HG03066 (cell line): Measurements from ENCODE around the gene YBX3.

ENCODE experiments used
- ATAC-seq: cut with Tn5 transposase; IDR thresholded peaks from one replicate; pipeline ENCODE4 v1.9.1; 2021; ENCODE audit warnings: low read depth; ENCODE audit not compliant: unreplicated experiment

YBX3 gene

DNA sequence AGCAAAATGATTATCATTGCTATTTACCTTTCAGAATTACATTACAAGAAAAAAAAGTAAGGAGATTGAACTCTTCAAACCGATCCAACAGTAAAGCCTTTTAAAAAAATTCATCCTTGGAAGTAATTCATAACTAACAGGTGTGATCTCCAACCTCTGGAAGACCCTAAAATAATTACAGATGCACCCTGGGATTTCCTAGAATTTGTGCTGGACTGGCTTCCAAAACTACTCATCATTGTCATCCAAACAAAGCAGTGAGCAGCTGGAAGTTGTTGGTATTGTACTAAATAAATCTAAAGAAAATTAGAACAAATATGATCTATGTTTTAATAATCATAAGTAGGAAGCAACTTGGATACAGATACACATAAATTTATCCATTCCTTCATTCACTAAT, 1.9 kb upstream of the YBX3 start:
- ATAC-seq: no peak

DNA sequence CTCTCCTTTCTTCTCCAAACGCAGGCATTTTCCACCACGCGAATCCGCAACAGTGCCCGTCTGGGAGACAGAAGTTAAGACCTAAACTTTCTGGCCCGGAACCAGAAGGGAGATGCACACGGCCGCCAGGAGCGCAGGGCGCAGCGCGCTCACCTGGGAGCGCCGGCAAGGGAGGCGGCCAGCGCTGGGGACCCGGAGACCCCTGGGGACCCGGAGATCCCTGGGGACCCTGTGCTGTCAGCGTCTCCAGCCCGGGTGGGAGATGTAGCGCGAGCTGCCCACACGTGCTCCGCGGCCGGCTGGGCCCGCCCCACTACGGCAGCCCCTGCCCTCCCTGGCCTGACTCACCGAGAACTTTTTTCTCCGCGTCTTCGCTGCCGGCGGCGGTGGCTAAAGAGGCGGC, 620 bp downstream of the YBX3 start:
- ATAC-seq: peak; percentile 45

DNA sequence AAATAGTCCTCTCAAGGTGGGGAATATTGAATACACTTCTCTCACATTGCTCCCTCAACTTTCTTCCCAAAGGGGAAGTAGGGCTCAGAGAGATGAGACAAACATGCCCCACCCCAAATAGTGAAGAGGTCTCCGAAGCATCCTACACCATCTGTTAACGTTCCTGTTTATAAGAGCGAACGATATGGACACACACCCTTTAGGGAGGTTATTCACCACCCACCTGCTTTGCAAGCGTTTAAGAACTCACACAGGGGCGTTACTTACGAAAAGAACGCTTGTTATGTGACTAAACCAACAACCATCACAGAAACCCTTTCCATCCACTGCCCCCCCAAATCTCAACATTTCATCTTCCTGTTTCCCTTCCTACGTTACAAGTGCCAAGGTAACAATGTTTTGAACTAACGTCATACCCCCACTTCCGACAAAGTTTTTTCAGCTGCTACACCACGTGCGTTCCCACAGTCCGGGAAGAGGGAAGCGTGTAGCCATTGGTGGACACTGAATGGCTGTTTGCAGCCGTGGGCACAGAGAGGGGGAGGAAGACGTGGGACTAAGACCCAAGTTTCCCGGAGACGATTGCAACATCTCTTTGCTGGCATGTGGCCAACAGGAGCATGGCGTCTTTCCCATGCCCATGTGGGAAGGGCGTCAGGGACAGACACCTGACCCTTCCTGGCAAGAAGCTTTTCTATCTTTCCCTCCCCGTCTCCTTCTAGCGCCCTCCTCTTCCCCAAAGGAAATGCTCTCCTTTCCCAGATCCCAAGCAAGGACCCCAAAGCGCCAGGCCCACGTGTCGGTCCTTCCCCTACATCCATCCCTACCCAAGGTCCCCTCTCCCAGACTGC, 1.2 kb downstream of the YBX3 start:
- peak; percentile 25 for ATAC-seq

DNA sequence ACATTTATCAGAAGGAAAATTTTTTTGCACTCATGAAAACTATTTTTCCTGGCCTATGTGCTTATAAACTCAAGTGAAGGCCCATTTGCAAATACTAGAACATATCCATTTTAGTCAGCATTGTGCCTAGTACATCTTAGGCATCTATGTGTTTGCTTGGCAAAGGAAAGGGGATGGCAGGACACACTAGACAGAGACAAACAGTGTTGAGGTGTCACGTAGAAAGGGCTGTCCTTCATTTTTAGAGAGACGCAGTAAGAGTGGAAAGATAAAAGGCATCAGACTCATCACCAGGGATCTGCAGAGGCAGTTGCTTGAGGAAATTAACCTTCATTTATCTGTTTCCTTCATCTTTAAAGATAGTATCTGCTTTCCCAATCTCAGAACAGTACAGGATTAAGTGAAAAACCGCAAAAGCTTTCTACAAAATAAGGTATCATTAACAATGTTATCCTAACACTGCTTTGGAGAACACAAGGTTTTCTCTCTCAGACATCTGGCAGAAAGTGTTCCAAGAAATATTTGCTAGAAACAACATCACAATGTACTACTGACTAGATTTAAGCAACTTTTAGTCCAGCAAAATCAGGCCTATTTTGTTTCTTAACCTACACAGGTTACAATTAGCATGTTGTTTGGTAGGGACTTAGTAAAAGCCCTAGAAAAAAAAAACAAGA, 2.0 kb downstream of the YBX3 start:
- no peak for ATAC-seq

DNA sequence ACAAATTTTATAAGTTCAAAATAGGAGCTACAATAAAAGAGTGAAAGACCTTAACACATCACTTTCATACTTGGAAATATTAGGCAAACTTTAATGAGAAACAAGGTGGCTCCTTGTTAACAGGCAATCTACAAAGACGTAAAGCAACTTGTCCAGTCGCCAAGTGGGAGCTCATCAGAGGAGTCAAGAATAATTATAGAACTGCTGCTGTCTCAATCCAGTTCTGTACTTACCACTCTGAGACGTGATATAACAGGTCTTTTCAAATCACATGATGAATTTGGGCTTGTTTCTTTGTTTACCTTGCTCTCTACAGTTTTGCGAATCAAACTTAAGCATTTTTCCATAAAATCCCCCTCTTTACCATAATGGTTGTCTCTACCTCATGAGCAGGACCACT, 3.6 kb downstream of the YBX3 start:
- ATAC-seq: no peak

DNA sequence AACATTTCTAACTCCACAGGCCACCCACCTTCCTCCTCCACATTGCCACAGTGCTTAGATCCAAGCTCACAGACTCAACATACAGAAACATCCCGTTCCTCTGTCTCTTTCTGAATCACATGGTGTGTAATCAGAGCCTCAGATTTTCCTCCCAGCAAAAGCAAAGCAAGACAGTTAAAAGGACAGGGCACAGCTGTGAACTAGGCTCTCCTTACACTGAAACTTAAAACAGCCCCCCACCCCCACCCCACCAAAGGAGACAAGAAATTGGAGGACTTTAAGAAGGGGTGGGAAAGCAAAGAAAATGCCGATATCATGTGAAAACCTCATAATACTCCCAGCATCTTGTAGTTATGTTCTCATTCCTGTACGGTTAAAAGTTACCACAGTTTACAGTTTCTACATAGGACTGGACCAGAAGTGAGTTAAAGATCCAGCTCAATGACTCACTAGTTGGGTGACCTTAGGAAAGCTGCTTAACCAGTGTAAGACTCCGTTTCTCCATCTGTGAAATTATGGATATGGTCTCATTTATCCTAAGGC, 4.8 kb downstream of the YBX3 start:
- no peak for ATAC-seq

DNA sequence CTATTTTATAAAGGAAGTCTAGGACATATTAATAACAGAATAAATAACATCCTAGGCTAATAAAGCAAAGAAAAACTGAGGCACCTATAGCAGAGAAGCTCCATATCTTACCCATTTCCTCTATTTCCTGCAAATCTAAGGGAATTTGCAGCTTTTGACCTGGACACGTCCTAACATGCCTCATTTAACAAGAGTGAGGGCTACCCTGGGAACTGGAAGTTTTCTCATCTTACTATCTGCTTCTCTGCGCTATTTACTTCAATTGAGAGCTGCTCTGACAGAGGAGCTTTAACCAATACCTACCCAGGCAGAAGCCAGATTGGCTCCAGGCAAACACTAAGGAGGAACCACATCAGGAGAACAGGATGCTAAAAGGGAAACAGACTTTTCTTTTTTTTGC, 5.7 kb downstream of the YBX3 start:
- ATAC-seq: no peak

DNA sequence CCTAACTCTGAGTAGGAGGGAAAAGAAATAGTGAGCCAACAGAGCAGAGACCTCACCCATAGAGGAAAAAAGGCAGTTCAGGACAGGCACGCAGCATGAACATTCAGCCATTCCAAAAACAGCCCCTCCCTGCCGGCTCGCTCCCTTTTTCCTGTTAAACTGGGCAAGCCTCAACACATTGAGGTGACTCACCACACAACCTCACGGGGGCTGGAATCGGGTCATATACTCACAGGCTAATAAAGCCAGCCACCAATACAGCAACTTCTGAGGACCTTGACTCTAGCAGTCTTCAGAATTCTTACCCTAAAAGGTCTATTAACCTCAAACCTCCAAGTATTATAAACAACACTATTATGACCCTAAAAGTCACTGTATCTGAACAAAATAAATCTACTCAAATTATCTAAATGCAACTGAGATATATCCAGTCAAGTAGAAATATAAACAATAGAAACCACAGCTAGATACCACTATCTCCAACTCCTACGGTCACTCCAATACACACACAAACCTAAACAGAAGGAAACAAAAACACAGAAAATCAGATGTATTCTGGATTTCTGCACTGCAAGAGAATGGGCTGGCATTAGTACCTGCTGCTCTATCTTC, 6.3 kb downstream of the YBX3 start:
- no peak for ATAC-seq

DNA sequence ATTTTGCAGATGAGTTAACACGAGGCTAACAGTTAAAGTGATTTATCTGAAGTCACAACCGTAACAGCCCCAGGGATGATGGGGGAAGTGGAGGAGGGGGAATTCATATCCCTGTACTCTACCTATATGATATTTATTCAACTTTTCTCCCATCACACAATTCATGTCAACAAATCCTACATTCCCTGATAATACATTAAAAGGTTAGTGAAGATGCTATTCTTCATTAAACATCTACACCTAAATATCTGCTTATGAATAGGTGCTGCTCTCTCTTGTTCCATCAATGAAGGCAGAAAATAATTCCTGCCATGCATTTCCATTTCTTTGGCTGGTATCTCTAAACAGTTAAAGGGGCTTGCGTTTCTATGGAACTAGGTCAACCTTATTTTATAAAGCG, 6.8 kb downstream of the YBX3 start:
- no peak for ATAC-seq

DNA sequence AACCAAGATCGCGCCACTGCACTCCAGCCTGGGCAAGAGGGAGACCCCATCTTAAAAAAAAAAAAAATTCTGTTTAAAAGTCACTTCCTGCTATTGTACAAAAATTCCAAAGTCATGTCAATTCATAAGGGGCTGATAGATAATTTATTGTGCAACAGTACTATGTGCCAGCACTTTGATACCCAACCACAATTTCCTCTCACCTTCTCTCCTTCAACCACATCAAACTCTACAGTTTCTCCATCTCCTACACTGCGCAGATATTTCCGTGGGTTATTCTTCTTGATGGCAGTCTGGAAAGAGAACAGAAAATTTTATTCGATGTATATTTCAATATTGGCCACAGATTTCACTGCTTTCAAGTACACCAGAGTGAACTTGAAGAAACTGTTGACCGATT, 7.6 kb downstream of the YBX3 start:
- no peak for ATAC-seq

DNA sequence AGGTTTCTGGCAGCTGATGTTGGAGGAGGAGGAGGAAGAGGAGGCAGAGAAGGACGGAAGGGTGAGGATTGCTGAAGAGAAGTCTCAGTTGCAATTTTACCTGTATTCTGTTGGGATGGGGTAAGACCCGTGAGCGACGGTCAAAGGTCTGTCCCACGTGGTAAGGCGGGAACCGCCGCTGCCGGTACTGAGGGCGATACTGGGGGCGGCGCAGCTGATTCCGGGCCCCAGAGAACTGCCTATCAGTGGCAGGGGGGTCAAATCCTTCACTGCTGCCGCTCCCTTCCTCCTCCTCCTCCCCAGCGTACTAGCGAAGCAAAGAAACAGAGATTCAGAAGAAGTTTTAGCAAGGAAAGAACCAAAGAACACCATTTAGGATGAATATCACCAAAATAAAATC, 13.3 kb downstream of the YBX3 start:
- no peak for ATAC-seq

DNA sequence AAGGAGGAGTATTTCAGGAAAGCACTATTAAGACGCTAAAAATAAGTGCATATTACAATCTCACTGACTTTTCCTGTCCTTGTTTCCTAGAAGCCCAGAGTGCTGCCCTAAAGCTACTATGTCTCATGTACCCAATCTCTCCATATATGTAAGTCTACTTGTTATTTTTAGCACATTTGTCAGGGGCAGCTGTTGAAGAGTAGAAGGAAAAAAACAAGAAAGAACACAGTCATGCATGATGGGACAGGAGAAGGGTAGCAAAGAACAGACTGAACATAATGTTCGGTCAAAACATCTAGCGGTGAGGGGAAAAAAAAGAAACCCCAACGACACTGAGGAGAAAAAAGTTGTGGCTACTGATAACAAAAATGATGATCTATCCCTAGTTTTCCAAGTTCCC, 14.3 kb downstream of the YBX3 start:
- no peak for ATAC-seq

DNA sequence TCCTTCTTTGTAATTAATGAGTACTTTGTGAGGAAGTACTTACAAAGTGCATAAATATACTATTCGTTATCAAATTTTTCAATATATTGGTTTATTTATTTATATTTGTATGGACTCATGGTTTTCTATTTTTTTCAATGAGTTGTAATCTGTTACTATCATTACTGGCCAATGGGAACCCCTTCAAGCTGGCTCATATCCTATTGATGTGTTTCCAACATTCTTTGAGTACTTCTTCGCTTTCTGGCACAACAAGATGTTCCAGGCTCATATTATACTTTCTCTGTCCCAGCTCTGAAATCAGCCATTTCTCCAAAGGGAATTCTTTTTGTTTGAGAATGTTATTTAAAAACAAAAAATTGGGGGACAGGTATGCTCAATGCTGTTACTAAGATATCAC, 17.5 kb downstream of the YBX3 start:
- ATAC-seq: no peak

DNA sequence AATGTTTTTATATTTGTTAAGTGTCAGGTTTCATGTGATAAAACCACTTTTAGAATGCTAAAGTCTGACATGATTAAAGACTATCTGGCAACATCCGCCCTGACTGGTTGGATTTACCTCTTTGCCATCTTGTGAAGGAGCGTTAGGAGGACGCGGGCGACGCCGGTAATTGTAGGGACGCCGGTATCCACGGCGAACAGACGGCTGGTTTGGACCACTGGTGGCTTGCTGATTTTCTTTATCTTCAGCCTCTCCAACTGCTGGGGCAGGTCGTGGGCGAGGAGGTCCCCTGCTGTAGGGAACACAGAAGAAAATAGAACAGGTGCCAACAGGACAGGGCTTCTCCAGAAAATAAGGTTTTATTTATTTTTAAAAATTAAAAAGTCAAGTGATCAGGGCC, 21.3 kb downstream of the YBX3 start:
- ATAC-seq: no peak

DNA sequence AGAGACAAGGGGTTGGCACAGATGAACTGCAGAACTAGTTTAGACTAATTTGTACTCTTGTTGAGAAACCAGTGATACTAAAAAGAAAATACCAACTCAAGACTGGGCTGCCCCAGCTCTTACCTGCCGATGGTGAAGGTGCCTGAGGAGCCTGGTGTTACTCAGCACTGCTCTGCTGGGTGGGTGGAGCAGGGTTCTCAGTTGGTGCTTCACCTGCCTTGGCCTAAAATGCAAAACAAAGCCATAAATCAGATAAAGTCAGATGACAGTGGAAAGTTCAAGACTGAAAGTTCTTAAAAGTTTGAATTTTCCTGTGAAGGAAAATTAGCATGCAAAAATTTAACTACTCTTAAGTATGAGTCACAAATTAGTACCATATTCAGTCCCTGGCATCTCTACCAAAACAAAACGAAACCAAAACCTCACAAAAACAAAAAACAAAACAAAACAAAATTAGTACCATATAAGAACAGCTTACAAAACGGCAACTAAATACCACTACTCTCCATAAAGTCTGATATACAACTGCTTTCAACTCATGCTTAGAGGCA, 21.9 kb downstream of the YBX3 start:
- peak; percentile 74 for ATAC-seq

DNA sequence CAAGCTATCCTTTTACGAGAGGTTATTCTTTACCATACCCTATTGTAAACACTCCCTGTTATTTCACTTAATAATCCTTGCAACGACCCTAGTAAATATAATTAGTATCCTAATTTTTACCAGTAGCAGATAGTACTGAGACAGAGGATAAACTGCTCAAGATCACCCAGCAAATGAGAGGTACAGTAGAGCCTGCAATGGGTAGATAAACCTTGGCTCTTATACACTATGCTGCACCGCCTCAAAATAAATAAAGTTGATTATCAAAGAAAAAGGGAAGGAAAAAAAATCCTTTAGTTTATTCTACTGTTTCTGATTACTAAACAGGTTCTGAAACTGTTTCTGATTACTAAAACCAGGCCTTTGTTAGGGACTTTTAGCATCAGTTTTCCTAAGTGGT, 22.5 kb downstream of the YBX3 start:
- no peak for ATAC-seq

DNA sequence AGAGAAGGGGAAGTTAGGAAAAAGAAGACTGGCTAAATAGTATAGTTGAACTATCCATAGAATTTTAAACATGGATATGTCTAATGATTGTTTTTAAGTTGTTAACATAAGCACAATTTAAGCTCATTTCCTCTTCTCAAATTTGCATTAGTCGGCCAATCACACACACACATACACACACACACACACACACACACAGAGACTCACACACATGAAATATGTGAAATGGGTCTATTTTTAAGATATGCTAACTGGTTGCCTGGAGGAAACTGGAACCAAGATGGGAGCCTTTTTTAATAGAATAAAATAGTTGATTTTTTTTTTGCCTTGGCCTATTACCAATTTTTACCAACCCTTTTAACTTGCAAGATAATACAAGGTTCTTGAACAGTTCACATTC, 25.3 kb downstream of the YBX3 start:
- ATAC-seq: no peak

DNA sequence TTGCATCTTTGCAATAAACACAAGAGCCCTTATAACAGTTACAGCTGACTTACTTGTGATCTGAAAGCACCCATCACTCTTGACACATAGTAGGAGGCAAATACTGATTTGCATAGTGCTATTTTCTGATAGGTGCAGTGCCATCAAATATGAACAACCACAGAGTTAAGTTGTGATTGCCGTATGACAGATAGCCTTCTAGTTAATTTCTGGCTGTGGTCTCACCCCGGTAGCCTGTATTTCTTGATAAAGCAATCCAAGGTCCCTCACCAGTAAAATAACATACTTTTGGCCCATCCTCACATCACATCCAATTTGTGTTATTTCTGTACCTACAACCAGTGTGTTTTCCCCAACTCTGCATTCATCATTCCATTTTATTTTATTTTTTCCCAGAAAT, 26.0 kb downstream of the YBX3 start:
- ATAC-seq: no peak

DNA sequence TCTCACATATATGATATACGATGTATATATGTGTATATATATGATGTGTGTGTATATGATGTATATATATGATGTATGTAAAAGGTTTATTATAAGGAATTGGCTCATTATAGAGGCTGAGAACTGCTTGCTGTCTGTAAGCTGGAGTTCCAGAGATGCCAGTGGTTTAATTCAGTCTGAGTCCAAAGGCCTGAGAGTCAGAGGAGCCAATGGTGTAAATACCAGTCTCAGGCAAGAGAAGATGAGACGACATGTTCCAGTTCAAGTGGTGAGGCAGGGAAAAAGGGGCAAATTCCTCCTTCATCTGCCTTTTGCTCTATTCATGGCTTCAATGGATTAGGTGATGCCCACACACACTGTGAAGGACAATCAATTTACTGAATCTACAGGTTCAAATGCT, 32.2 kb downstream of the YBX3 start:
- ATAC-seq: no peak

DNA sequence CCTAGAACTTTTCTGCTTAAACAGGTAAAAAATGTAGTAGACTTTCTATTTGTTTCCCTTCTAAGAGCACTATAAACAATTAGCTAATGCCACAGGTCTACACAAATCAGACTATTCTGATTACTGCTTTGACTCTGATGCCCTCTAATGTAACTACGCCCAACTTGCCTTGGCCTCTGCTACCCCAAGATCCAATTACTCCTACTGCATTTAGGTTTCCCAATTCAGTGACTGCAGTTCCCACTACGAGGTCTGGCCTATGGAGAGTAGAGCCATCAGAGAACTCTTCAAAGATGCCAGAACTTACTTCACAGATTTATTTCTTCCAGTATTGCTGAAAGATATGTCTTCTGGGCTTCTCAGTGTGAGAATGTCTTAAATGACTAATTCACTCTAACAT, 34.0 kb downstream of the YBX3 start:
- no peak for ATAC-seq

DNA sequence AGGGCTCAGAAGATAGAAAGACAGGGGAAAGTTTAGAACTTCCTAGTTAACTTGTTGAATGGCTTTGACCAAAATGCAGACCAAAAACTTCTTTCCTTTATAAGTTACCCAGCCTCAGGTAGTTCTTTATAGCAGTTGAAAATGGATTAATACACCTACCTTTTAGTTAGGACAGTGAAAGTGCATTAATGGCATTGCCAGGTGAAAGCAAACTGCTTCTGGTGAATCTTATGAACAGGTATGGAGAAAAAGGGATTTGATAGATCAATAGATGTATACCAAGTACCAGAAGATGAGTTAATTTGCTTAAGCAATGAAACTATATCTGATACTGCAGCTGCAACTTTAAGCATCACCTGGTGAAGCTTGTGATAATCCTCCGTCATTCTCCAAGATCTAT, 35.1 kb downstream of the YBX3 start:
- no peak for ATAC-seq
